Gastrocnemius medialis (tissue), 4 donors: ENCODE measurements around the gene MTR. TPM values are rescaled to one million over a fixed set of nuclear protein-coding genes. Genes with fewer than 3 reads are reported as not detected.

ENCODE experiments used
- ATAC-seq, 2 donors: fragments of 150-250 bp; one replicate each; pipeline ENCODE4 v1.9.1; 2016
- DNase-seq, 2 donors: peaks; one replicate each; pipeline ENCODE4 v3.0.0-alpha.2; 2019
- H3K27ac ChIP-seq, 4 donors: fragments of 200-600 bp; sonication (generic); 1 replicate in 1 of 4; 2 replicates in 3 of 4; pipeline ENCODE4 v1.5.1; 2016 to 2018; ENCODE audit warnings: mild to moderate bottlenecking in 2 of 4, moderate library complexity in 1 of 4
- H3K27me3 ChIP-seq, 3 donors: fragments of 200-600 bp; sonication (generic) in 2 of 3; 1 replicate in 1 of 3; 2 replicates in 2 of 3; pipeline versions ENCODE4 v1.5.1 to v1.6.0; 2016 to 2019; ENCODE audit warnings: mild to moderate bottlenecking in 1 of 3, moderate library complexity in 1 of 3
- H3K36me3 ChIP-seq, 2 donors: fragments of 200-600 bp; sonication (generic) in 1 of 2; one replicate each; pipeline ENCODE4 v1.5.1; 2017 to 2018
- H3K4me1 ChIP-seq, 2 donors: fragments of 200-600 bp; sonication (generic) in 1 of 2; one replicate each; pipeline ENCODE4 v1.5.1; 2016 to 2017; ENCODE audit warnings: mild to moderate bottlenecking in 2 of 2
- H3K4me3 ChIP-seq, 4 donors: fragments of 200-600 bp; sonication (generic) in 3 of 4; 1 replicate in 1 of 4; 2 replicates in 3 of 4; pipeline ENCODE4 v1.5.1; 2016 to 2019; ENCODE audit warnings: mild to moderate bottlenecking in 2 of 4
- H3K9me3 ChIP-seq, 3 donors: fragments of 200-600 bp; sonication (generic) in 2 of 3; 1 replicate in 1 of 3; 2 replicates in 2 of 3; pipeline ENCODE4 v1.5.1; 2016 to 2019
- POLR2A ChIP-seq, 2 donors: fragments of 450-650 bp; IDR thresholded peaks; one replicate each; pipeline ENCODE4 v1.6.1; 2017; ENCODE audit warnings: antibody characterized with exemption in 2 of 2, mild to moderate bottlenecking in 2 of 2, moderate library complexity in 2 of 2
- in situ Hi-C, 4 donors: fragments of 200-750 bp; cut with MboI; loops; one replicate each; pipeline versions ENCODE4 v1.15.0 to v1.8.0; 2017; ENCODE audit warnings: low sequenced_read_pairs in 4 of 4
- intact Hi-C: fragments of 100-400 bp; cut with DNase I; formaldehyde crosslinking; loops from one replicate; pipeline ENCODE4 v1.15.1; 2023; ENCODE audit warnings: low total_unique reads
- total RNA-seq, 4 donors: library from RNA; depleted of rRNA; stranded (reverse); fragments of >200 nt; gene quantifications; one replicate each; pipeline versions ENCODE4 v1.1.0 to v1.2.3, GENCODE V29; 2016
- TF ChIP-seq, protein P1 (sequence below), 5 experiments: fragments of 450-650 bp in 3 of 5; fragments of 200-600 bp in 2 of 5; sonication (generic) in 2 of 5; IDR thresholded peaks in 4 of 5; conservative IDR thresholded peaks in 1 of 5; 1 replicate in 4 of 5; 2 replicates in 1 of 5; pipeline ENCODE4 v1.5.1; 2016 to 2019; ENCODE audit warnings: antibody characterized with exemption in 5 of 5, mild to moderate bottlenecking in 3 of 5, moderate library complexity in 3 of 5

Gene MTR
- total RNA-seq, 4 donors from 2014 or later = 23.0 to 46.3 (median 29.1) TPM

DNA sequence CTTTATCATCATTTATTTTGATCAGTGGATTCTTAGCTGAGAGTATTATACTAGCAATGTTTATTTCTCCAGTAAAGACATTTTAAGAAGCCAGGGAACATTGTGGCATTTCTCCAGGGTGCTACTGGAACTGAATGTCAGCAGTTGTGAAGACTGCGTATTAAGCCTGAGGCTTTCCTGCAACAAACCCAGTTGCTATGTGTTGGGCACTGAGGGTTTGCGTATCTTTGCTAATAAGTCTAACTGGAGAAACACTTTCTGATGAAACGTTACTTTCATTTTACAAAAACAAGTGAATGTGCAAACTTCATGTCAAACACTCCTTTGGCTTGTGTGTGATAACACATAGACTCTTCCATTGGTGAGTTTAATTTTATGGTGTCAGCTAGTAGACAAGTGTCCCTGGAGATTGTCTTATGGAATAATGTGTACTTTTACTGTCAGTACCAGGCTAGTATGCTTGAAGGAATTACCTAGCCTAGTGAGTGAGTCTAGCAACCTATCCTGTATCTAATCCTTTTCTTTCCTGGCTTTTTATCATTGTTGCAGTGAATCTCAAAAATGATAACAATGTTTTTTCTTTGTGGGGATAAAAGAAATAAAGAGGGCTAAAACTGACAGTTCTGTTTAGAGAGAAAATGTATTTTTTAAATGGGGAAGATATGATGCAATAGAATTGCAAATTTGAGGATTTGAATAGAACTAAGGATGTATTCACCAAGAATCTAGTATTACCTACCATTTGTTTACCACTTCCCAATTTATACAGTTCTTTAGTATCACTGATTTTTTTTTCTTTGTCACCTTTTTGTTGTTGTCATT, 70.1 kb downstream of the MTR start:
- no peak for ATAC-seq
- Histone ChIP-seq H3K27ac (peak overlapping the region in 2 of 4 donors; percentile 70 to 71), H3K36me3 (peaks cover 0 to 49% of the 10 kb centered on the region in 2 donors), H3K4me1 (peaks cover 7 to 16% of the 10 kb centered on the region in 2 donors), H3K27me3 (no peaks in the 10 kb centered on the region), H3K4me3 (no peak overlapping the region), H3K9me3 (no peaks in the 10 kb centered on the region)
- TF ChIP-seq POLR2A (IDR thresholded peaks at IDR 0.05) = no peak
- TF ChIP-seq, protein P1, sequence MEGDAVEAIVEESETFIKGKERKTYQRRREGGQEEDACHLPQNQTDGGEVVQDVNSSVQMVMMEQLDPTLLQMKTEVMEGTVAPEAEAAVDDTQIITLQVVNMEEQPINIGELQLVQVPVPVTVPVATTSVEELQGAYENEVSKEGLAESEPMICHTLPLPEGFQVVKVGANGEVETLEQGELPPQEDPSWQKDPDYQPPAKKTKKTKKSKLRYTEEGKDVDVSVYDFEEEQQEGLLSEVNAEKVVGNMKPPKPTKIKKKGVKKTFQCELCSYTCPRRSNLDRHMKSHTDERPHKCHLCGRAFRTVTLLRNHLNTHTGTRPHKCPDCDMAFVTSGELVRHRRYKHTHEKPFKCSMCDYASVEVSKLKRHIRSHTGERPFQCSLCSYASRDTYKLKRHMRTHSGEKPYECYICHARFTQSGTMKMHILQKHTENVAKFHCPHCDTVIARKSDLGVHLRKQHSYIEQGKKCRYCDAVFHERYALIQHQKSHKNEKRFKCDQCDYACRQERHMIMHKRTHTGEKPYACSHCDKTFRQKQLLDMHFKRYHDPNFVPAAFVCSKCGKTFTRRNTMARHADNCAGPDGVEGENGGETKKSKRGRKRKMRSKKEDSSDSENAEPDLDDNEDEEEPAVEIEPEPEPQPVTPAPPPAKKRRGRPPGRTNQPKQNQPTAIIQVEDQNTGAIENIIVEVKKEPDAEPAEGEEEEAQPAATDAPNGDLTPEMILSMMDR (IDR thresholded peaks at IDR 0.05 in 4 of 5, conservative IDR thresholded peaks at IDR 0.05 in 1 of 5) = no peak
- intact Hi-C loops (loop anchor here (10.0 kb wide), 1 partner anchor 110 kb away; no protein-coding TSS in a partner anchor), in situ Hi-C loops (loop anchor here in 2 of 4 donors (25.0 kb wide), 1 partner anchor 753 kb away; no protein-coding TSS in a partner anchor)
- DNase-seq = no peak

DNA sequence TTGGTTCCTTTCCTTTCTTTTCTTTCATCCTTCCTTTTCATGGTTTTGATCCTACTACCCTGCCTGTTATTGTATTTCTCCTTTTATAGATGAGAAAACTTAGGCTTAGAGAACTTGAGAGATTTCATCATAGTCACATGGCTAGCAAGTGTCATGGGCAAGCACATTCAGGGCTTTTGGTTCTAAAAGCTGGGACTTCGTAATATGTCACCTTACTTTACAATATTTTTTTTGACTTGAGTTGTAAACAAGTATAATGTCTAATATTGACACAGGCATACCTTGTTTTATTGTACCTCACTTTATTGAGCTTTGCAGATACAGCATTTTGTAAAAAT, 70.7 kb downstream of the MTR start:
- TF ChIP-seq POLR2A (IDR thresholded peaks at IDR 0.05) = no peak
- TF ChIP-seq, protein P1 (IDR thresholded peaks at IDR 0.05 in 4 of 5, conservative IDR thresholded peaks at IDR 0.05 in 1 of 5) = no peak
- in situ Hi-C loops = loop anchor here in 2 of 4 donors (25.0 kb wide), 1 partner anchor 753 kb away; no protein-coding TSS in a partner anchor
- intact Hi-C loops = loop anchor here (10.0 kb wide), 1 partner anchor 111 kb away; no protein-coding TSS in a partner anchor
- Histone ChIP-seq H3K9me3 (no peaks in the 10 kb centered on the region), H3K27ac (no peak overlapping the region), H3K4me1 (peaks cover 7 to 16% of the 10 kb centered on the region in 2 donors), H3K4me3 (no peak overlapping the region), H3K36me3 (peaks cover 0 to 49% of the 10 kb centered on the region in 2 donors), H3K27me3 (no peaks in the 10 kb centered on the region)
- ATAC-seq = no peak
- DNase-seq = no peak

DNA sequence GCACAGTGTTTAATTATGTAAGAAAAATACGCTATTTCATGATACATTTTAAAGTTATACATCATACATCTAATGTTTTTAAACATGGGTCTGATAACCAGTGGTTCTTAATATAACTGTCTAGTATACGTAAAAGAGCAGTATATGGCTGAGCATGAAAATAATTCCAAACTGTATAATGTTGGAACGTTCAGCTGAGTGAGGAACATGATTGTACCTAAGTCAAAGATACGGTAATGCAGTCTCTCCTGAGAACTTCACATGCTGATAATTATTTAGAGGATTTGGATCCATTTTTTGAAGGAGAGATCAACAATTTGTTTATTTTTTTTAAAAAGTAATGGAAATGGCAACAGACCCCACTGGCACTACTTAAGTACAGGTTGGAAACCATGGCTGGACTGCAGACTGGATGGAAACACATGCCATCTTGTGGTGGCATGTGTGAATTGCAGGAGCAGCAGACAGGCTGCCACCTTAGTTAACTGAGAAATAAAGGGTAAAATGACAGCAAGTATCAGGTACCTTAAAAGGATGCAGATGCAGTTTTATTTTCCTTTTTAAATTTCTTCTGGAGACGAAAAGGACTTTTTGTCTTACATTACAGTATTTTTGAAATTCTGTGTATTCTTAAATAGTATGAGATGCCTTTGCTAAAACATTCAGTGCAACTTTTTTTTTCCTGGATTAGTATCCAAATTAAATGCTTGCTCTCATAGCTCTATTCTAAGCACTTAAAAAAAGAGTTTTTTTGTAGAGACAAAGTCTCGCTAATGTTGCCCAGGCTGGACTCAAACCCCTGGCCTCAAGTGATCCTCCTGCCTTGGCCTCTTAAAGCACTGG, 73.8 kb downstream of the MTR start:
- in situ Hi-C loops = loop anchor here in 2 of 4 donors (25.0 kb wide), 1 partner anchor 757 kb away; no protein-coding TSS in a partner anchor
- H3K36me3 ChIP-seq = peaks cover 0 to 43% of the 10 kb centered on the region in 2 donors

DNA sequence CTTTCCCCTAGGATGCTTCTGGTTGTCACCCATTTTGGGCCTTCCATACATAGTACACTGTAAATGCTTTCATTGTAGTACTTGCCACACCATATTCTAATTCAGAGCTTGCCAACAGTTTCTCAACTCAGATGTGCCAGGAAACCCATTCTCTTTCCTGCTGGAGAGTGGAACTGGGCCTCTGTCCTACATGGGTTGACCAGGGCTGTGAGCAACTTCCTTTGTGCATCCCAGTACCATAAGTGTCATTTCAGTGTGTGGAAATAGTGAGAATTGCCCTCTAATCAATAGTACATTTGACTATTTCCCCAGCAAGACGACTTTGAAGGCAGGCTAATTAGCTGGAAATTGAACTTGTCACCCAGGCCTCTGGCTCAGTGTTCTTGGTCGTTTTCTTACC, 74.8 kb downstream of the MTR start:
- H3K36me3 ChIP-seq = peaks cover 0 to 40% of the 10 kb centered on the region in 2 donors
- in situ Hi-C loops = loop anchor here in 2 of 4 donors (25.0 kb wide), 1 partner anchor 758 kb away; no protein-coding TSS in a partner anchor
- no peaks in the 10 kb centered on the region for H3K27me3 ChIP-seq
- DNase-seq (no peak), ATAC-seq (no peak)
- intact Hi-C loops = loop anchor here (10.0 kb wide), 1 partner anchor 115 kb away; no protein-coding TSS in a partner anchor
- H3K27ac ChIP-seq = no peak overlapping the region
- no peak overlapping the region for H3K4me3 ChIP-seq
- peaks cover 0 to 9% of the 10 kb centered on the region in 2 donors for H3K4me1 ChIP-seq
- H3K9me3 ChIP-seq = no peaks in the 10 kb centered on the region
- no peak for TF ChIP-seq POLR2A (IDR thresholded peaks at IDR 0.05)
- TF ChIP-seq, protein P1 (IDR thresholded peaks at IDR 0.05 in 4 of 5, conservative IDR thresholded peaks at IDR 0.05 in 1 of 5) = no peak

More for the DNA sequence above, 73.8 kb downstream of the MTR start:
- Histone ChIP-seq H3K9me3 (no peaks in the 10 kb centered on the region), H3K27ac (no peak overlapping the region), H3K27me3 (no peaks in the 10 kb centered on the region), H3K4me1 (peaks cover 0 to 12% of the 10 kb centered on the region in 2 donors), H3K4me3 (no peak overlapping the region)
- no peak for TF ChIP-seq POLR2A (IDR thresholded peaks at IDR 0.05)
- TF ChIP-seq, protein P1 (IDR thresholded peaks at IDR 0.05 in 4 of 5, conservative IDR thresholded peaks at IDR 0.05 in 1 of 5) = peak; percentile 57 to 77 (median 67)
- peak in 1 of 2 donors; percentile 64 for ATAC-seq
- no peak for DNase-seq
- intact Hi-C loops = loop anchor here (10.0 kb wide), 1 partner anchor 114 kb away; no protein-coding TSS in a partner anchor
